Measurements from ENCODE around the gene CDH15.
"Not testable (repeated sequence)": the region's sequence is repeated elsewhere in the genome, so short reads cannot be mapped to it uniquely, and the experiment has no call there.

Gene CDH15

GRCh38 chr16:89155851-89156739, 15.5 kb upstream of the CDH15 start:
- no peak for DNase-seq (ENCODE audit: low read depth in 2 of 2)

- no peak for DNase-seq (ENCODE audit: low read depth in 2 of 2)
Observed at GRCh38 chr16:89156740-89157645, 14.6 kb upstream of the CDH15 start.

- no peak for DNase-seq (ENCODE audit: low read depth in 2 of 2)
Observed at GRCh38 chr16:89157778-89158177, 13.8 kb upstream of the CDH15 start.

- DNase-seq (ENCODE audit: low read depth in 2 of 2), result no peak
Observed at GRCh38 chr16:89159066-89159849, 12.3 kb upstream of the CDH15 start.

- DNase-seq (ENCODE audit: low read depth in 2 of 2), result no peak
Observed at GRCh38 chr16:89159850-89160354, 11.6 kb upstream of the CDH15 start.

- DNase-seq (ENCODE audit: low read depth in 2 of 2), result no peak
Observed at GRCh38 chr16:89160977-89161701, 10.4 kb upstream of the CDH15 start.

GRCh38 chr16:89161763-89162713, 9.5 kb upstream of the CDH15 start:
- no peak for DNase-seq (ENCODE audit: low read depth in 2 of 2)

- no peak for DNase-seq (ENCODE audit: low read depth in 2 of 2)
Observed at GRCh38 chr16:89163297-89163696, 8.3 kb upstream of the CDH15 start.

GRCh38 chr16:89164436-89164835, 7.1 kb upstream of the CDH15 start:
- DNase-seq (ENCODE audit: low read depth in 2 of 2), result no peak

- DNase-seq (ENCODE audit: low read depth in 2 of 2), result no peak
Observed at GRCh38 chr16:89164847-89165680, 6.5 kb upstream of the CDH15 start.

GRCh38 chr16:89165681-89165979, 5.9 kb upstream of the CDH15 start:
- DNase-seq (ENCODE audit: low read depth in 2 of 2), result not testable (repeated sequence)

GRCh38 chr16:89166696-89167424, 4.7 kb upstream of the CDH15 start:
- no peak for DNase-seq (ENCODE audit: low read depth in 2 of 2)

- DNase-seq (ENCODE audit: low read depth in 2 of 2), result peak; percentile 54 to 64
Observed at GRCh38 chr16:89167425-89167941, 4.1 kb upstream of the CDH15 start.

- DNase-seq (ENCODE audit: low read depth in 2 of 2), result no peak
Observed at GRCh38 chr16:89168381-89169189, 3.0 kb upstream of the CDH15 start.

GRCh38 chr16:89169778-89170177, 1.8 kb upstream of the CDH15 start:
- no peak for DNase-seq (ENCODE audit: low read depth in 2 of 2)

- DNase-seq (ENCODE audit: low read depth in 2 of 2), result no peak
Observed at GRCh38 chr16:89170346-89171215, 967 bp upstream of the CDH15 start.
